RPMI8226 (cell line): ENCODE results near the gene PTPRJ.

Source experiments
- DNase-seq: peaks from one replicate; pipeline ENCODE4 v3.0.0-alpha.2; 2015

PTPRJ gene

GRCh38 chr11:48074425-48075181 lies 94.2 kb downstream of the PTPRJ start:
- DNase-seq = no peak

- no peak for DNase-seq
Observed at GRCh38 chr11:48075637-48076036, 95.3 kb downstream of the PTPRJ start.

GRCh38 chr11:48077251-48077650 lies 96.9 kb downstream of the PTPRJ start:
- no peak for DNase-seq

GRCh38 chr11:48078689-48079088 lies 98.3 kb downstream of the PTPRJ start:
- DNase-seq = no peak

GRCh38 chr11:48079596-48079995 lies 99.2 kb downstream of the PTPRJ start:
- no peak for DNase-seq

GRCh38 chr11:48080301-48080861 lies 100.0 kb downstream of the PTPRJ start:
- DNase-seq = no peak

GRCh38 chr11:48081151-48082010 lies 101.0 kb downstream of the PTPRJ start:
- peak; percentile 29 for DNase-seq

- no peak for DNase-seq
Observed at GRCh38 chr11:48082771-48083170, 102.4 kb downstream of the PTPRJ start.

- DNase-seq = no peak
Observed at GRCh38 chr11:48083421-48083820, 103.1 kb downstream of the PTPRJ start.

GRCh38 chr11:48085688-48086087 lies 105.3 kb downstream of the PTPRJ start:
- DNase-seq = no peak

- DNase-seq = no peak
Observed at GRCh38 chr11:48087422-48087821, 107.1 kb downstream of the PTPRJ start.

GRCh38 chr11:48087974-48088681 lies 107.8 kb downstream of the PTPRJ start:
- no peak for DNase-seq

GRCh38 chr11:48088682-48089050 lies 108.3 kb downstream of the PTPRJ start:
- no peak for DNase-seq

- no peak for DNase-seq
Observed at GRCh38 chr11:48090174-48090573, 109.8 kb downstream of the PTPRJ start.

- DNase-seq = no peak
Observed at GRCh38 chr11:48091426-48092102, 111.2 kb downstream of the PTPRJ start.

- DNase-seq = no peak
Observed at GRCh38 chr11:48093323-48093722, 113.0 kb downstream of the PTPRJ start.

GRCh38 chr11:48093795-48094642 lies 113.7 kb downstream of the PTPRJ start:
- DNase-seq = peak; percentile 89

GRCh38 chr11:48094643-48095339 lies 114.4 kb downstream of the PTPRJ start:
- no peak for DNase-seq

GRCh38 chr11:48095779-48096470 lies 115.6 kb downstream of the PTPRJ start:
- DNase-seq = no peak
